Omental fat pad (tissue), 4 donors: ENCODE data around the gene MTFR1L. TPM values are rescaled to one million over a fixed set of nuclear protein-coding genes. Genes with fewer than 3 reads are reported as not detected.

Experiments used
- ATAC-seq: fragments of 150-250 bp; one replicate; pipeline ENCODE4 v1.9.1; 2016; ENCODE audit warnings: mild to moderate bottlenecking, moderate library complexity; ENCODE audit not compliant: low FRiP score
- DNase-seq: peaks from one replicate; pipeline ENCODE4 v3.0.0-alpha.2; 2019; ENCODE audit warnings: low spot score
- total RNA-seq, 4 donors: library from RNA; depleted of rRNA; stranded (reverse); fragments of >200 nt; gene quantifications; one replicate each; pipeline ENCODE4 v1.1.0, GENCODE V29; 2016
- TF ChIP-seq, protein P1 (sequence below), 3 donors: fragments of 450-650 bp; IDR thresholded peaks; one replicate each; pipeline ENCODE4 v1.5.1; 2016 to 2017; ENCODE audit warnings: antibody characterized with exemption in 3 of 3, mild to moderate bottlenecking in 3 of 3, moderate library complexity in 2 of 3

Gene MTFR1L
- total RNA-seq, 4 donors from 2014 or later, result 40.8 to 84.2 (median 61.3) TPM

DNA sequence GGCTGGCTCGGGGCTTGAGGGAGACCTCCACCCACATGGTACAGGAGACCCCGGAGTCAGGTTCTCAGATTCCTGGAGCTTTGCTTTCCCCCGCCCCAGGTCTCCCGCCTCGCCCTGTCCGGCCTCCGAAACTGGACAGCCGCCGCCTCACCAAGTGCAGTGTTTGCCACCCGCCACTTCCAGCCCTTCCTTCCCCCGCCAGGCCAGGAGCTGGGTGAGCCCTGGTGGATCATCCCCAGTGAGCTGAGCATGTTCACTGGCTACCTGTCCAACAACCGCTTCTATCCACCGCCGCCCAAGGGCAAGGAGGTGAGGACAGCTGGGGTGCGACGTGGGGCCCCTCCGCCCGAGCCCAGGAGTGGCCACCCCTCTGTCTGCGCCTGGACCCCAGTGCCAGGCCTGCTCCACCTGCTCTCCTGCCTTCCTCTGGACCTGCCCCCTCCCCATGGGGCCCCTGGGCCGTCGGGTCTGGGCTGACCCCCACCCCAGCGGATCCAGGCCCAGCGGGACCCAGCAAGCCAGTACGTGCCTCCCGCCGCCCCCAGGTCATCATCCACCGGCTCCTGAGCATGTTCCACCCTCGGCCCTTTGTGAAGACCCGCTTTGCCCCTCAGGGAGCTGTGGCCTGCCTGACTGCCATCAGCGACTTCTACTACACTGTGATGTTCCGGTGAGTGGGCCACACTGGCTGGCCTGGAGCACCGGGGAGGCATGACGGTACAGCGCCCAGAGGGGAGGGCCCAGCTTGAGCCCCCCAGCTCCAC, 11.1 kb upstream of the MTFR1L start:
- TF ChIP-seq, protein P1, sequence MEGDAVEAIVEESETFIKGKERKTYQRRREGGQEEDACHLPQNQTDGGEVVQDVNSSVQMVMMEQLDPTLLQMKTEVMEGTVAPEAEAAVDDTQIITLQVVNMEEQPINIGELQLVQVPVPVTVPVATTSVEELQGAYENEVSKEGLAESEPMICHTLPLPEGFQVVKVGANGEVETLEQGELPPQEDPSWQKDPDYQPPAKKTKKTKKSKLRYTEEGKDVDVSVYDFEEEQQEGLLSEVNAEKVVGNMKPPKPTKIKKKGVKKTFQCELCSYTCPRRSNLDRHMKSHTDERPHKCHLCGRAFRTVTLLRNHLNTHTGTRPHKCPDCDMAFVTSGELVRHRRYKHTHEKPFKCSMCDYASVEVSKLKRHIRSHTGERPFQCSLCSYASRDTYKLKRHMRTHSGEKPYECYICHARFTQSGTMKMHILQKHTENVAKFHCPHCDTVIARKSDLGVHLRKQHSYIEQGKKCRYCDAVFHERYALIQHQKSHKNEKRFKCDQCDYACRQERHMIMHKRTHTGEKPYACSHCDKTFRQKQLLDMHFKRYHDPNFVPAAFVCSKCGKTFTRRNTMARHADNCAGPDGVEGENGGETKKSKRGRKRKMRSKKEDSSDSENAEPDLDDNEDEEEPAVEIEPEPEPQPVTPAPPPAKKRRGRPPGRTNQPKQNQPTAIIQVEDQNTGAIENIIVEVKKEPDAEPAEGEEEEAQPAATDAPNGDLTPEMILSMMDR (IDR thresholded peaks at IDR 0.05), result no peak
- no peak for ATAC-seq
- DNase-seq, result no peak

DNA sequence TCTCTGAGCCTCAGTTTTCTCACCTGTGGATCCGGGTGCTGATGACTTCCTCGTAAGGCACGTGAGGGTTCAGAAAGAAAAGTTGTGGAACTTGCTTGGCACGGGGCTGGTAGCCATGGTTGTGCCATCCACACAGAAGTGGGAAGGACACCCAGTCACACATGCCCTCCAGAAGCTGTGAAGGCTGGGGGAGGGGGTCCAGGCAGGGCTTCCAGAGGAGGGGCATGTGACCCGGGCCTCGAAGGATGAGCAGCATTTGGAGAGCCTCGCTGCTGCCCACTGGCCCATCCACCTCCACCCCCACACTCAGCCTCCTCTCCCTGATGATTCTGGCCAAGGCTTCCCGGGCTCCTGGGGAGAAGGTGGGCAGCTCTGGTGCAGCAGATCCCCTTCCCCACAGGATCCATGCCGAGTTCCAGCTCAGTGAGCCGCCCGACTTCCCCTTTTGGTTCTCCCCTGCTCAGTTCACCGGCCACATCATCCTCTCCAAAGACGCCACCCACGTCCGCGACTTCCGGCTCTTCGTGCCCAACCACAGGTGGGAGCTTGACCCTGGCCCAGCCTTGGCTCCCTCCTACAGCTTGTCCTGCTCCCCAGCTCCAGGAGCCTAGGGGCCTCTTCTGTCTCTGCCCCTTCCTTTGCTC, 10.3 kb upstream of the MTFR1L start:
- DNase-seq (no peak), ATAC-seq (no peak)
- TF ChIP-seq, protein P1 (IDR thresholded peaks at IDR 0.05), result no peak

DNA sequence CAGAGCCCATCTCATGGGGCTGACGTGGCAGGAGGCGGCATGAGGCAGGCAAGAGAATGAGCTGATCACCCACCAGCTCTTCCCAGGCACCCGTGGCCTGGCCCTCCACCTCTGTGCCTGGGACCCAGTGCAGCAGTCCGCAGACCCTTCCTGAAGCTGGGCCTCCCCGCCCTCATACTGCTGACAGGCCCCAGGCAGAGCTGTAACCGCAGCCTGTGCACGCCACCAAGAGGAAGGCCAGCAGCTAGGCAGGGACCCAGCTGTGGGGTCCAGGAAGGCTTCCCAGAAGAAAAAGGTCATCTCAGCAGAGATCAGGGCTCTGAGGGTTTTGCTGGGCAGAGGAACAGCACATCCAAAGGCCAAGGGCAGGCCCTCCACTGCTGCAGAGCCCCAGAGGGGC, 9.8 kb upstream of the MTFR1L start:
- TF ChIP-seq, protein P1 (IDR thresholded peaks at IDR 0.05), result no peak
- ATAC-seq (no peak), DNase-seq (no peak)

DNA sequence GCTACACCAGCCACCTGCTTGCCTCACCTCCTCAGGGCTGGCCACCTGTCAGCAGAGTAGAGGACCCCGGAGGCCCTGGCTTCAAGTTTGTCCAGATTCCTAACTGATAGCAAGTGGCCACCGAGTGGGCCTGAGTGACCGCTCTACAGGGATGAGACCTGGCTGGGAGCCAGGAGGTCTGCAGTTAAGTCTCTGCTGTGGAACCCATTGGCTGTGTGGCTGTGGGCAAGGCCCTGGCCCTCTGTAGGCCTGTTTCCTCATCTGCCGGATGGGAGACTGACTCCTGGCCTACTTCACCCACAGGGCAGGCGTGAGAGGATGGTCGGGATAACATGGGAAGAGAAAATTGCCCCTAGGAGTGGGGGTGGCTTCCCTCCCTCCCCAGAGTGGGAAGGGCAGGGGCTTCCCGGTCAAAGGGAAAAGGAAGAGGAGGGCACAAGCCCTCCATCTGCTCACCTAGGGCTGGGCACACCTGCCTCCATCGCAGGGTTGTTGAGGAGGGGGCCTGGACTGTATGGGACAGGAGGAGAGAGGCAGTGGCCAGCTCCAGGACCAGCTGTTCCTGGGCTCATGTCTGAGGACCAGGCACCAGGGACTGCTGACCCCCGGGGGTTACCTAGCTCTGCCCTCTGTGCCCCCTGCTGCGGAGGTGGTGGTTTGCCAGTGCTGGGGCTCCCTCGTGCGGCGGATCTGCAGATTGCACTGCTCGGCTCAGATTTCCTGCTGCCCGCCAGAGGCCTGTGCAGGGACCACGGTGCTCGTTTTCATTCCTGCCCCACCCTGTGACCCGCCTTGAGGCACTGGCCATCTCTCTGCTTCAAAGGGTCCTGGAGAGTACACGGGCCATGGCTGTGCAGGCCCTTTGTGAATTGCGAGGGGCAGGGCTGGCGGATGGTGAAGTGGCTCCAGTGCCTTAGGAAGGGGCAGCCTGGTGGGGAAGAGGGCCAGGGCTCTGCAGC, 9.1 kb upstream of the MTFR1L start:
- peak; percentile 65 for DNase-seq
- no peak for ATAC-seq
- TF ChIP-seq, protein P1 (IDR thresholded peaks at IDR 0.05), result peak in 1 of 3 donors; percentile 79

DNA sequence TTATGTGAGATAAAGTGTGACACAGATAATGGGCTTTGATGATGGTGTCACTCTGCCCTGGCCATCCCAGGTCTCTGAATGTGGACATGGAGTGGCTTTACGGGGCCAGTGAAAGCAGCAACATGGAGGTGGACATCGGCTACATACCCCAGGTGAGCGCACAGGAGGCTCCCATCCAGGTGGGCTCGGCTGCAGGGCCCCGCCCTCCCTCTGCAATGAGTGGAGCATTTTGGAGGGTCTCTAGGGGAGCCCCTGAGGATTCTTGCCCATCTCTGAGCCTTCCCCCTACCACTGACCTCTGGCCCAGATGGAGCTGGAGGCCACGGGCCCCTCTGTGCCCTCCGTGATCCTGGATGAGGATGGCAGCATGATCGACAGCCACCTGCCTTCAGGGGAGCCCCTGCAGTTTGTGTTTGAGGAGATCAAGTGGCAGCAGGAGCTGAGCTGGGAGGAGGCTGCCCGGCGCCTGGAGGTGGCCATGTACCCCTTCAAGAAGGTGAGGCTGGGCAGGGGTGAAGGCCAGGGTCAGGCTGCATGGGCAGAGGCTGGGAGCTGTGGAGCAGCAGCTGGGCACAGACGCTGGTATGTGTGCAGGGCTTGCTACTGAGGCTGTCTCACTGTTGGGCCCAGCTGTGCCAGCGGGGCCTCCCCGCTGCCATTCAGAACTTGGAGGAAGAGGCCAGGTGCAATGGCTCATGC, 8.2 kb upstream of the MTFR1L start:
- DNase-seq, result no peak
- no peak for ATAC-seq
- TF ChIP-seq, protein P1 (IDR thresholded peaks at IDR 0.05), result no peak

DNA sequence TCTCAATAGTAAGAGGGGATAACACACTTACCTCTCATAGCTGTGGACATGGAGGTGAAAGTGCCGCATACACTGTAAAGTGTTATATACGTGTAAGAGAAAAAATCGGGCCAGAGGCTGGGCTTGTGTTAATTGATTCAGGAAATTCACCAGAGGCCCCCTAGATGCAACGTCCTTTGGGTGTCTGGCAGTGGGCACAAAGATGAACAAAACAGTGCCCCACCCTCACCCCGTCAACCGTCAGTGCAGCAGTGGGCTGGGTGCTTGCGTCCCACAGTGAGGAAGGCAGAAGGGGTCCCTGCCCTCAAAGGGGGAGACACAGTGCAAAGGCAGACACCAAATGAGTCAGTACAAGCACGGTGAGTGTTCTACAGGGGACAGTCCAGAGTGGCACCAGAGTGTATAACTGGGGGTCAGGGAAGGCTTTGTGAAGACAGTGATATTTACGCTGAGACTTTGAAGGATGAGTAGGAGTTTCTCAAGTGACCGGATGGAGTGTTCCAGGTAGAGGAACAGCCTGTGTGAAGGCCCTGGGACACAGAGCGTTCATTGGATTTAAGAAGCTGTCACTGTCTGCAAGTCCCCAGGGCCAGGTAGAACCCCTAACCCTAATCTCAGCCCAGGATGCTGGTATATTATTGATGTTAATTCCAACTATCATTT, 6.6 kb upstream of the MTFR1L start:
- ATAC-seq (no peak), DNase-seq (no peak)
- TF ChIP-seq, protein P1 (IDR thresholded peaks at IDR 0.05), result no peak
